ENCODE results near the gene BABAM2.

BABAM2 gene

GRCh38 chr2:28233164-28233676 lies 342.7 kb downstream of the BABAM2 start:
- H3K27ac ChIP-seq (ENCODE audit: low read depth, low read length, severe bottlenecking), result no peak overlapping the region
- H3K4me1 ChIP-seq (ENCODE audit: control insufficient read depth, insufficient read depth, low read length, poor library complexity, severe bottlenecking), result no peaks in the 10 kb centered on the region
- H3K9me3 ChIP-seq (ENCODE audit: control insufficient read depth, low read length), result no peaks in the 10 kb centered on the region
- WGBS, 2 experiments (ENCODE audit: insufficient coverage in 2 of 2), result 85 to 90% methylated on average over 3 to 5 of the region's 6 CpGs
- no peak overlapping the region for H3K4me3 ChIP-seq (ENCODE audit: extremely low read depth, insufficient read depth, low read length, poor library complexity, severe bottlenecking)
- no peaks in the 10 kb centered on the region for H3K36me3 ChIP-seq (ENCODE audit: control insufficient read depth, insufficient read depth, low read length)

- Histone ChIP-seq H3K27ac (ENCODE audit: low read depth, low read length, severe bottlenecking) (no peak overlapping the region), H3K4me3 (ENCODE audit: extremely low read depth, insufficient read depth, low read length, poor library complexity, severe bottlenecking) (no peak overlapping the region), H3K9me3 (ENCODE audit: control insufficient read depth, low read length) (no peaks in the 10 kb centered on the region), H3K36me3 (ENCODE audit: control insufficient read depth, insufficient read depth, low read length) (no peaks in the 10 kb centered on the region), H3K4me1 (ENCODE audit: control insufficient read depth, insufficient read depth, low read length, poor library complexity, severe bottlenecking) (peaks cover 7% of the 10 kb centered on the region)
- WGBS, 2 experiments (ENCODE audit: insufficient coverage in 2 of 2), result no CpG with 5 or more reads among the region's 2 CpGs
Observed at GRCh38 chr2:28234807-28235206, 344.3 kb downstream of the BABAM2 start.

GRCh38 chr2:28239207-28239606 lies 348.7 kb downstream of the BABAM2 start:
- Histone ChIP-seq H3K36me3 (ENCODE audit: control insufficient read depth, insufficient read depth, low read length) (no peaks in the 10 kb centered on the region), H3K4me3 (ENCODE audit: extremely low read depth, insufficient read depth, low read length, poor library complexity, severe bottlenecking) (no peak overlapping the region), H3K4me1 (ENCODE audit: control insufficient read depth, insufficient read depth, low read length, poor library complexity, severe bottlenecking) (peaks cover 7% of the 10 kb centered on the region), H3K27ac (ENCODE audit: low read depth, low read length, severe bottlenecking) (no peak overlapping the region), H3K9me3 (ENCODE audit: control insufficient read depth, low read length) (no peaks in the 10 kb centered on the region)
- WGBS, 2 experiments (ENCODE audit: insufficient coverage in 2 of 2), result no CpG with 5 or more reads among the region's 1 CpG

GRCh38 chr2:28240937-28241336 lies 350.4 kb downstream of the BABAM2 start:
- no peaks in the 10 kb centered on the region for H3K9me3 ChIP-seq (ENCODE audit: control insufficient read depth, low read length)
- no peak overlapping the region for H3K4me3 ChIP-seq (ENCODE audit: extremely low read depth, insufficient read depth, low read length, poor library complexity, severe bottlenecking)
- H3K4me1 ChIP-seq (ENCODE audit: control insufficient read depth, insufficient read depth, low read length, poor library complexity, severe bottlenecking), result peaks cover 7% of the 10 kb centered on the region
- H3K27ac ChIP-seq (ENCODE audit: low read depth, low read length, severe bottlenecking), result no peak overlapping the region
- WGBS, 2 experiments (ENCODE audit: insufficient coverage in 2 of 2), result 100% methylated on average over 1 of the region's 2 CpGs
- H3K36me3 ChIP-seq (ENCODE audit: control insufficient read depth, insufficient read depth, low read length), result no peaks in the 10 kb centered on the region

- Histone ChIP-seq H3K9me3 (ENCODE audit: control insufficient read depth, low read length) (no peaks in the 10 kb centered on the region), H3K36me3 (ENCODE audit: control insufficient read depth, insufficient read depth, low read length) (no peaks in the 10 kb centered on the region), H3K4me1 (ENCODE audit: control insufficient read depth, insufficient read depth, low read length, poor library complexity, severe bottlenecking) (peaks cover 19% of the 10 kb centered on the region), H3K27ac (ENCODE audit: low read depth, low read length, severe bottlenecking) (no peak overlapping the region), H3K4me3 (ENCODE audit: extremely low read depth, insufficient read depth, low read length, poor library complexity, severe bottlenecking) (no peak overlapping the region)
- 60% methylated on average over 1 of the region's 1 CpG; no CpG with 5 or more reads in 1 of the 2 experiments for WGBS, 2 experiments (ENCODE audit: insufficient coverage in 2 of 2)
Observed at GRCh38 chr2:28247290-28247689, 356.8 kb downstream of the BABAM2 start.

GRCh38 chr2:28247734-28248133 lies 357.2 kb downstream of the BABAM2 start:
- no peak overlapping the region for H3K27ac ChIP-seq (ENCODE audit: low read depth, low read length, severe bottlenecking)
- no peaks in the 10 kb centered on the region for H3K36me3 ChIP-seq (ENCODE audit: control insufficient read depth, insufficient read depth, low read length)
- H3K9me3 ChIP-seq (ENCODE audit: control insufficient read depth, low read length), result no peaks in the 10 kb centered on the region
- H3K4me1 ChIP-seq (ENCODE audit: control insufficient read depth, insufficient read depth, low read length, poor library complexity, severe bottlenecking), result peaks cover 19% of the 10 kb centered on the region
- H3K4me3 ChIP-seq (ENCODE audit: extremely low read depth, insufficient read depth, low read length, poor library complexity, severe bottlenecking), result no peak overlapping the region

GRCh38 chr2:28248511-28248910 lies 358.0 kb downstream of the BABAM2 start:
- Histone ChIP-seq H3K9me3 (ENCODE audit: control insufficient read depth, low read length) (no peaks in the 10 kb centered on the region), H3K27ac (ENCODE audit: low read depth, low read length, severe bottlenecking) (peak overlapping the region; percentile 51), H3K4me1 (ENCODE audit: control insufficient read depth, insufficient read depth, low read length, poor library complexity, severe bottlenecking) (peaks cover 19% of the 10 kb centered on the region), H3K4me3 (ENCODE audit: extremely low read depth, insufficient read depth, low read length, poor library complexity, severe bottlenecking) (no peak overlapping the region), H3K36me3 (ENCODE audit: control insufficient read depth, insufficient read depth, low read length) (no peaks in the 10 kb centered on the region)
- WGBS, 2 experiments (ENCODE audit: insufficient coverage in 2 of 2), result 96 to 97% methylated on average over 2 of the region's 2 CpGs

GRCh38 chr2:28250006-28250405 lies 359.5 kb downstream of the BABAM2 start:
- no peak overlapping the region for H3K27ac ChIP-seq (ENCODE audit: low read depth, low read length, severe bottlenecking)
- H3K36me3 ChIP-seq (ENCODE audit: control insufficient read depth, insufficient read depth, low read length), result no peaks in the 10 kb centered on the region
- peaks cover 19% of the 10 kb centered on the region for H3K4me1 ChIP-seq (ENCODE audit: control insufficient read depth, insufficient read depth, low read length, poor library complexity, severe bottlenecking)
- 33 to 50% methylated on average over 1 of the region's 4 CpGs for WGBS, 2 experiments (ENCODE audit: insufficient coverage in 2 of 2)
- no peaks in the 10 kb centered on the region for H3K9me3 ChIP-seq (ENCODE audit: control insufficient read depth, low read length)
- H3K4me3 ChIP-seq (ENCODE audit: extremely low read depth, insufficient read depth, low read length, poor library complexity, severe bottlenecking), result no peak overlapping the region

GRCh38 chr2:28251337-28251736 lies 360.8 kb downstream of the BABAM2 start:
- no peak overlapping the region for H3K27ac ChIP-seq (ENCODE audit: low read depth, low read length, severe bottlenecking)

GRCh38 chr2:28252311-28252710 lies 361.8 kb downstream of the BABAM2 start:
- H3K4me3 ChIP-seq (ENCODE audit: extremely low read depth, insufficient read depth, low read length, poor library complexity, severe bottlenecking), result no peak overlapping the region
- WGBS, 2 experiments (ENCODE audit: insufficient coverage in 2 of 2), result 86 to 100% methylated on average over 1 to 2 of the region's 2 CpGs
- H3K9me3 ChIP-seq (ENCODE audit: control insufficient read depth, low read length), result no peaks in the 10 kb centered on the region
- H3K27ac ChIP-seq (ENCODE audit: low read depth, low read length, severe bottlenecking), result no peak overlapping the region
- H3K36me3 ChIP-seq (ENCODE audit: control insufficient read depth, insufficient read depth, low read length), result no peaks in the 10 kb centered on the region
- peaks cover 13% of the 10 kb centered on the region for H3K4me1 ChIP-seq (ENCODE audit: control insufficient read depth, insufficient read depth, low read length, poor library complexity, severe bottlenecking)

More at GRCh38 chr2:28251337-28251736, 360.8 kb downstream of the BABAM2 start:
- peaks cover 19% of the 10 kb centered on the region for H3K4me1 ChIP-seq (ENCODE audit: control insufficient read depth, insufficient read depth, low read length, poor library complexity, severe bottlenecking)
- no peaks in the 10 kb centered on the region for H3K9me3 ChIP-seq (ENCODE audit: control insufficient read depth, low read length)
- 81 to 85% methylated on average over 4 to 5 of the region's 8 CpGs for WGBS, 2 experiments (ENCODE audit: insufficient coverage in 2 of 2)
- H3K4me3 ChIP-seq (ENCODE audit: extremely low read depth, insufficient read depth, low read length, poor library complexity, severe bottlenecking), result no peak overlapping the region
- H3K36me3 ChIP-seq (ENCODE audit: control insufficient read depth, insufficient read depth, low read length), result no peaks in the 10 kb centered on the region

GRCh38 chr2:28253543-28253942 lies 363.0 kb downstream of the BABAM2 start:
- H3K4me3 ChIP-seq (ENCODE audit: extremely low read depth, insufficient read depth, low read length, poor library complexity, severe bottlenecking), result no peak overlapping the region
- peaks cover 12% of the 10 kb centered on the region for H3K4me1 ChIP-seq (ENCODE audit: control insufficient read depth, insufficient read depth, low read length, poor library complexity, severe bottlenecking)
- H3K27ac ChIP-seq (ENCODE audit: low read depth, low read length, severe bottlenecking), result no peak overlapping the region
- no peaks in the 10 kb centered on the region for H3K9me3 ChIP-seq (ENCODE audit: control insufficient read depth, low read length)
- WGBS, 2 experiments (ENCODE audit: insufficient coverage in 2 of 2), result 100% methylated on average over 1 to 2 of the region's 2 CpGs
- no peaks in the 10 kb centered on the region for H3K36me3 ChIP-seq (ENCODE audit: control insufficient read depth, insufficient read depth, low read length)

Measured in mesodermal cell (in vitro differentiated cells).